Measurements from ENCODE around the gene PGAP1.

- TF ChIP-seq CTCF (IDR thresholded peaks at IDR 0.05) (no peak), EZH2 (IDR thresholded peaks at IDR 0.05; ENCODE audit: borderline replicate concordance, insufficient read depth, low read depth, low read length, poor library complexity, severe bottlenecking) (no peak)
Observed at GRCh38 chr2:196876364-196876763, 50.1 kb downstream of the PGAP1 start.
